Mesothelial cell of epicardium (in vitro differentiated cells): ENCODE data around the gene TSC22D1. TPM values are rescaled to one million over a fixed set of nuclear protein-coding genes. Genes with fewer than 3 reads are reported as not detected.
"Not testable (repeated sequence)": the region's sequence is repeated elsewhere in the genome, so short reads cannot be mapped to it uniquely, and the experiment has no call there.

ENCODE experiments used
- DNase-seq, 2 experiments: peaks; one replicate each; pipeline ENCODE4 v3.0.0; 2021; ENCODE audit warnings: low spot score in 2 of 2; ENCODE audit not compliant: unreplicated experiment in 2 of 2
- H3K27ac Mint-ChIP-seq: 2 replicates; pipeline ENCODE4 v1.8.0; 2021; ENCODE audit warnings: mixed read lengths
- H3K27me3 Mint-ChIP-seq: 2 replicates; pipeline ENCODE4 v1.8.0; 2021; ENCODE audit warnings: low read depth, mixed read lengths
- H3K36me3 Mint-ChIP-seq: 2 replicates; pipeline ENCODE4 v1.8.0; 2021; ENCODE audit warnings: mixed read lengths
- H3K4me1 Mint-ChIP-seq: 2 replicates; pipeline ENCODE4 v1.8.0; 2021; ENCODE audit warnings: mixed read lengths
- H3K4me3 Mint-ChIP-seq: 2 replicates; pipeline ENCODE4 v1.8.0; 2021; ENCODE audit warnings: mild to moderate bottlenecking, moderate library complexity, mixed read lengths
- H3K9me3 Mint-ChIP-seq: 2 replicates; pipeline ENCODE4 v1.8.0; 2021; ENCODE audit warnings: mixed read lengths
- total RNA-seq: library from RNA; stranded (reverse); gene quantifications from 3 replicates; pipeline ENCODE4 v1.2.1, GENCODE V29; 2021
- TF ChIP-seq, protein P1 (sequence below): fragments of 200-600 bp; sonication (generic); IDR thresholded peaks from one replicate; pipeline ENCODE4 v1.5.0; 2021; ENCODE audit warnings: antibody characterized with exemption; ENCODE audit not compliant: unreplicated experiment

Gene TSC22D1
- total RNA-seq, 1 donor from 2014 or later: 99.5 TPM

DNA sequence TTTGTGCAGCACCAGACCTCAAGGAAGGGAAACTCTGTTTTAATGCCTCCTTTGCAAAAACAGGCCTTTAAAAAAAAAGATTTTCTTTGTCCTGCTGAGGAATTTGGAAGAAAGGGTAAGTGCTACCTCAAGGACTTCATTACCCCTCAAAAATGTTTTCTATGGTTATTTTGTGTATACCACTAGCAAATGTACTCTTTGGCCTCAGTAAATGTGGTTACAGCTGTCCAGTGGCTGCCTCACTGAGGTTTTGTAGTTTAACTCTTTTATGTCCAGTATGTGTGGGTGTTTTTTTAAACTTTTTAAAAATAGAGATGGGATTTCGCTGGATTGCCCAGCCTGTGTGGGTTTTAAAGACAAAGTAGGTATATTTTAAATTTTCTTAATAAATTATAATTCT, 42.2 kb upstream of the TSC22D1 start:
- no peak for DNase-seq
- Mint-ChIP-seq H3K27ac (no peak overlapping the region), H3K9me3 (no peaks in the 10 kb centered on the region), H3K4me3 (no peak overlapping the region), H3K36me3 (no peaks in the 10 kb centered on the region), H3K4me1 (peaks cover 2% of the 10 kb centered on the region), H3K27me3 (no peaks in the 10 kb centered on the region)
- TF ChIP-seq, protein P1, sequence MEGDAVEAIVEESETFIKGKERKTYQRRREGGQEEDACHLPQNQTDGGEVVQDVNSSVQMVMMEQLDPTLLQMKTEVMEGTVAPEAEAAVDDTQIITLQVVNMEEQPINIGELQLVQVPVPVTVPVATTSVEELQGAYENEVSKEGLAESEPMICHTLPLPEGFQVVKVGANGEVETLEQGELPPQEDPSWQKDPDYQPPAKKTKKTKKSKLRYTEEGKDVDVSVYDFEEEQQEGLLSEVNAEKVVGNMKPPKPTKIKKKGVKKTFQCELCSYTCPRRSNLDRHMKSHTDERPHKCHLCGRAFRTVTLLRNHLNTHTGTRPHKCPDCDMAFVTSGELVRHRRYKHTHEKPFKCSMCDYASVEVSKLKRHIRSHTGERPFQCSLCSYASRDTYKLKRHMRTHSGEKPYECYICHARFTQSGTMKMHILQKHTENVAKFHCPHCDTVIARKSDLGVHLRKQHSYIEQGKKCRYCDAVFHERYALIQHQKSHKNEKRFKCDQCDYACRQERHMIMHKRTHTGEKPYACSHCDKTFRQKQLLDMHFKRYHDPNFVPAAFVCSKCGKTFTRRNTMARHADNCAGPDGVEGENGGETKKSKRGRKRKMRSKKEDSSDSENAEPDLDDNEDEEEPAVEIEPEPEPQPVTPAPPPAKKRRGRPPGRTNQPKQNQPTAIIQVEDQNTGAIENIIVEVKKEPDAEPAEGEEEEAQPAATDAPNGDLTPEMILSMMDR: no peak

DNA sequence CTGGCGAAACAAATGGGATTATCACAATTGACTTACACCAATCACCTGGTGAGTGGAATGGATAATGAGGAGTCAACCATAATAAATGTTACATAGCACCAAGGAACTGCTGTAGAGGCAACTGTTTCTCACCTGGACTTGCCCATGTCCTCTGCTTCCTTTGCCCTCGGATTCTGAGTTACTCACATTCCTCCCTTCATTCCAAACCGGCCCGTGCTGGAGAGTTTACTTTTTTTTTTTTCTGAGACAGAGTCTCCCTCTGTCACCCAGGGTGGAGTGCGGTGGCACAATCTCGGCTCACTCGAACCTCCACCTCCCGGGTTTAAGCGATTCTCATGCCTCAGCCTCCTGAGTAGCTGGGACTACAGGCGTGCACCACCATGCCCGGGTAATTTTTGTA, 41.5 kb upstream of the TSC22D1 start:
- Mint-ChIP-seq H3K36me3 (no peaks in the 10 kb centered on the region), H3K4me3 (no peak overlapping the region), H3K27ac (no peak overlapping the region), H3K9me3 (no peaks in the 10 kb centered on the region), H3K27me3 (no peaks in the 10 kb centered on the region), H3K4me1 (peaks cover 2% of the 10 kb centered on the region)
- TF ChIP-seq, protein P1: no peak
- no peak for DNase-seq

DNA sequence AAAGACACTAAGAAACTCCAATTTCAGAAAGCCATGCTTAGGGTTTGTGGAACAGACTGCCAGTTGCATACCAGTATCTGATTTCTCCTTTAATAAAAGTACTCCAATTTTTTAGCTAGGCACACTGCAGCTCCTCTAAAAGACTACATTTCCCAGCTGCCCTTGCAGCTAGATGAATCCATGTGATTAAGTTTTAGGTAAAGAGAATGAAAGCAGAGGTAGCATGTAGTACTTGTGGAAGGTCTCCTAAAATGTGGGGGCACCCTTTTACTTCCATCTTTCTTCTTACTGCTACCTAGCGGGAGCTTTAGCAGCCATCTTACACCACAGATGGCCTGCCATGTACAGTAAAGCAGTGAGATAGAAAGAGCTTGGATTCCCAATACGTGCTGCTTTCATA, 33.0 kb upstream of the TSC22D1 start:
- Mint-ChIP-seq H3K4me1 (no peaks in the 10 kb centered on the region), H3K4me3 (no peak overlapping the region), H3K9me3 (peaks cover 23% of the 10 kb centered on the region), H3K27me3 (no peaks in the 10 kb centered on the region), H3K27ac (no peak overlapping the region), H3K36me3 (peaks cover 4% of the 10 kb centered on the region)
- TF ChIP-seq, protein P1: no peak
- no peak for DNase-seq

DNA sequence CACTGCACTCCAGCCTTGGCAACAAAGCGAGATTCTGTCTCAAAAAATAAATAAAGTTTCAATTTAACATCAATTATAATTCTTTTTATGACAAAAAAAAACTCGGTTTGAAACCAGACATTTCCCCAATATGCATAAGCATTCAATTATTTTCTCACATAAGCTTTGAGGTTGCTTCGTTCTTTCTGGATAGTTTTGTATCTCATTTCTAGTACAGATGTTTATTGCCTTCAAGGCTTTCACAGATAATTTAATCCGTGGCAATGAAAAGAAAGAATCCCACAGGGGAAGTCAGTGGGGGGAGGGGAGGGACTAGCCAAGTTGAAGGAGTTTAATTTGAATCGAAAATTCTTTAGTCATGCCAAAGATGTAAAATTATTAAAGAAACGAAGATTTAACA, 29.6 kb upstream of the TSC22D1 start:
- Mint-ChIP-seq H3K9me3 (peaks cover 22% of the 10 kb centered on the region), H3K36me3 (peaks cover 4% of the 10 kb centered on the region), H3K27ac (no peak overlapping the region), H3K27me3 (no peaks in the 10 kb centered on the region), H3K4me3 (no peak overlapping the region), H3K4me1 (no peaks in the 10 kb centered on the region)
- no peak for DNase-seq
- TF ChIP-seq, protein P1: no peak

DNA sequence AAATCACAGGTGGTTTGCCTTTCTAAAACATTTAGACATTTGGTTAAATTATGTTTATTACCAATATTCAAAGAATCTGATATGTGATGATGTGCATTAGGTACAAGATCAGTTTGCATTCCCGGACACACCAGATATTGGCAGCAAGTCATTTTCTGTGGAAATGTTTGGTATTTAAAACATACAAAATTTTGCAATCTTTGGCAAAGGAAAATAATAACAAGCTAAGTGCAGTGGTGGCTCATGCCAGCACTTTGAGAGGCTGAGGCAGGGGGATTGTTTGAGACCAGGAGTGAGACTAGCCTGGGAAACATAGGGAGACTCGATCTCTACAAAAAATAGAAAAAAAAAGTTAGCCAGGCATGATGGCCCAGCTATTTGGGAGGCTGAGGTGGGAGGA, 29.1 kb upstream of the TSC22D1 start:
- Mint-ChIP-seq H3K27ac (no peak overlapping the region), H3K4me3 (no peak overlapping the region), H3K9me3 (peaks cover 18% of the 10 kb centered on the region), H3K4me1 (no peaks in the 10 kb centered on the region), H3K27me3 (no peaks in the 10 kb centered on the region), H3K36me3 (peaks cover 2% of the 10 kb centered on the region)
- TF ChIP-seq, protein P1: no peak
- no peak for DNase-seq

DNA sequence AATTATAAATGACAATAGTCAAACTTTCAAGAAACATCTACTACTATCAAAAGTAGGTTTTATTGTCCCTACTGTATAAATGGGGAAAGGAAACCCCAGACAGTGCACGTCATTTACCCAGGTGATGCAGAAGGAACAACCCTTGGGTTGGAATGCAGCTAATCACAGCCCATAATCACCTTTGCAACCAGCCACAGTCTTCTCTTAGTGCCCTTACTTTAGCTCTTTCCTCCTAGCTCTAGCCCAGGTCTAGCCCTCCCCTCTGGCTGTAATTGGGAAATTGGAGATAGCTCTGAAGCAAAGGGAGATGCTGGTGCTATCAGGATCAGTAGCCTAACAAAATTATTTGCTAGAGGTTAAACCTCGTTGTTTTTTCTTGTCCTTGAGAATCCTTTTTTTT, 25.5 kb upstream of the TSC22D1 start:
- no peak overlapping the region for H3K4me3 Mint-ChIP-seq
- peaks cover 4% of the 10 kb centered on the region for H3K9me3 Mint-ChIP-seq
- H3K27ac Mint-ChIP-seq: no peak overlapping the region
- H3K36me3 Mint-ChIP-seq: no peaks in the 10 kb centered on the region
- TF ChIP-seq, protein P1: no peak
- no peaks in the 10 kb centered on the region for H3K27me3 Mint-ChIP-seq
- H3K4me1 Mint-ChIP-seq: no peaks in the 10 kb centered on the region
- no peak for DNase-seq

DNA sequence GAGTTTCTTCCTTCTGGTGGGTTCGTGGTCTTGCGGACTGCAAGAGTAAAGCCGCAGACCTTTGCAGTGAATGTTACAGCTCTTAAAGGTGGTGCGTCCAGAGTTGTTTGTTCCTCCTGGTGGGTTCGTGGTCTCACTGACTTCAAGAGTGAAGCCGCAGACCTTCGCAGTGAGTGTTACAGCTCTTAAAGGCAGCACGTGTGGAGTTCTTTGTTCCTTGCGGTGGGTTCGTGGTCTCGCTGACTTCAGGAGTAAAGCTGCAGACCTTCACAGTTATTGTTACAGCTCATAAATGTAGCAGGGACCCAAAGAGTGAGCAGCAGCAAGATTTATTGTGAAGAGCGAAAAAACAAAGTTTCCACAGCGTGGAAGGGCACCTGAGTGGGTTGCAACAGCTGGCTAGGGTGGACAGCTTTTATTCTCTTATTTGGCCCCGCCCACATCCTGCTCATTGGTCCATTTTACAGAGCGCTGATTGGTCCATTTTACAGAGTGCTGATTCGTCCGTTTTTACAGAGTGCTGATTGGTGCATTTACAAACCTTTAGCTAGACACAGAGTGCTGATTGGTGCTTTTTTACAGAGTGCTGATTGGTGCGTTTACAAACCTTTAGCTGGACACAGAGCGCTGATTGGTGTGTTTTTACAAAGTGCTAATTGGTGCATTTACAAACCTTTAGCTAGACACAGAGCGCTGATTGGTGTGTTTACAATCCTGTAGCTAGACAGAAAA, 17.9 kb upstream of the TSC22D1 start:
- H3K36me3 Mint-ChIP-seq, H3K27ac Mint-ChIP-seq, H3K4me3 Mint-ChIP-seq, H3K4me1 Mint-ChIP-seq, H3K27me3 Mint-ChIP-seq, DNase-seq: not testable (repeated sequence)
- H3K9me3 Mint-ChIP-seq: peaks cover 13% of the 10 kb centered on the region
